GM12878 (cell line): ENCODE data around the gene PCARE. TPM values are rescaled to one million over a fixed set of nuclear protein-coding genes. Genes with fewer than 3 reads are reported as not detected.

Source experiments
- ATAC-seq: fragments of 200-7000 bp; cut with Tn5 transposase; 3 replicates; pipeline ENCODE4 v1.9.1; 2020; ENCODE audit warnings: mild to moderate bottlenecking, moderate library complexity
- BruUV-seq: library from RNA; stranded (reverse); fragments of 400-500 nt; replicated peaks from 2 replicates; lab custom pipeline; 2021; lab: Mats Ljungman, UMichigan
- CTCF ChIA-PET: fragments of 300-600 bp; sonication (Branson Sonifier 250); formaldehyde crosslinking; extraction: SDS; loops from one replicate; lab custom pipeline; 2021; ENCODE audit warnings: inconsistent platforms; lab: Yijun Ruan, JAX
- POLR2A ChIA-PET: fragments of 350-600 bp; formaldehyde crosslinking; extraction: SDS; loops from one replicate; lab custom pipeline; 2021; ENCODE audit warnings: inconsistent platforms; lab: Charles Lee
- RAD21 ChIA-PET: fragments of 300-600 bp; sonication (Branson Sonifier 250); formaldehyde crosslinking; loops from one replicate; lab custom pipeline; 2023; ENCODE audit warnings: antibody characterized with exemption; ENCODE audit not compliant: unreplicated experiment; lab: Charles Lee
- SMC1A ChIA-PET: fragments of 300-600 bp; sonication (Branson Sonifier 250); formaldehyde crosslinking; loops from one replicate; lab custom pipeline; 2023; ENCODE audit not compliant: unreplicated experiment, uncharacterized antibody; lab: Charles Lee
- DNase-seq: peaks from one replicate; pipeline ENCODE4 v3.0.0-alpha.2; 2011; ENCODE audit warnings: low read depth, low spot score
- FAIRE-seq: peaks from 3 replicates; lab custom pipeline; 2011; peaks lifted over from hg19 to GRCh38; lab: Jason Lieb, UNC
- H2AFZ ChIP-seq: 2 replicates; pipeline ENCODE4 v1.6.0; 2011; ENCODE audit warnings: low read depth, low read length, control low read depth; ENCODE audit not compliant: control insufficient read depth
- H3K27ac ChIP-seq: 2 replicates; pipeline ENCODE4 v1.5.1; 2011; ENCODE audit warnings: control low read depth; ENCODE audit not compliant: control insufficient read depth, insufficient read depth
- H3K27me3 ChIP-seq, 2 experiments: replicated peaks in 1 of 2; 2 replicates each; pipeline versions ENCODE4 v1.6.0 to v1.6.1; 2011; ENCODE audit warnings: low read length in 1 of 2; ENCODE audit not compliant: control insufficient read depth in 2 of 2, insufficient read depth in 2 of 2
- H3K36me3 ChIP-seq, 2 experiments: 2 replicates each; pipeline ENCODE4 v1.5.1; 2011; ENCODE audit warnings: low read length in 1 of 2; ENCODE audit not compliant: control insufficient read depth in 2 of 2, insufficient read depth in 2 of 2
- H3K4me1 ChIP-seq: 2 replicates; pipeline ENCODE4 v1.6.1; 2011; ENCODE audit warnings: mild to moderate bottlenecking, low read length, moderate library complexity, mixed read lengths; ENCODE audit not compliant: control insufficient read depth, insufficient read depth
- H3K4me2 ChIP-seq: 2 replicates; pipeline ENCODE4 v1.6.0; 2011; ENCODE audit warnings: control low read depth; ENCODE audit not compliant: control insufficient read depth, insufficient read depth
- H3K4me3 ChIP-seq: fragments of 200-600 bp; sonication (generic); 2 replicates; pipeline ENCODE4 v1.5.1; 2016
- H3K79me2 ChIP-seq: 2 replicates; pipeline ENCODE4 v1.6.0; 2011; ENCODE audit warnings: low read length; ENCODE audit not compliant: control insufficient read depth, insufficient read depth
- H3K9ac ChIP-seq: 2 replicates; pipeline ENCODE4 v1.8.0; 2011; ENCODE audit warnings: low read length, control low read depth, mixed read lengths; ENCODE audit not compliant: control insufficient read depth, insufficient read depth
- H3K9me3 ChIP-seq: replicated peaks from 3 replicates; pipeline ENCODE4 v1.5.1; 2011; ENCODE audit warnings: mild to moderate bottlenecking, low read length; ENCODE audit not compliant: control insufficient read depth, insufficient read depth
- H4K20me1 ChIP-seq: 2 replicates; pipeline ENCODE4 v1.6.0; 2011; ENCODE audit not compliant: control insufficient read depth, insufficient read depth
- ATF3 ChIP-seq: IDR thresholded peaks from 2 replicates; pipeline ENCODE4 v1.6.1; 2011; ENCODE audit warnings: low read depth, mild to moderate bottlenecking, low read length, moderate library complexity, borderline replicate concordance; ENCODE audit errors: extremely low read depth
- BCLAF1 ChIP-seq: fragments of 450-650 bp; IDR thresholded peaks from 2 replicates; pipeline ENCODE4 v1.6.1; 2017; ENCODE audit warnings: antibody characterized with exemption, mild to moderate bottlenecking, moderate library complexity
- CTCF ChIP-seq, 3 experiments: IDR thresholded peaks in 2 of 3; conservative IDR thresholded peaks in 1 of 3; 2 replicates each; pipeline ENCODE4 v1.5.1; 2011; ENCODE audit warnings: low read depth in 3 of 3, low read length in 3 of 3, mild to moderate bottlenecking in 3 of 3, control low read depth in 2 of 3, moderate library complexity in 2 of 3, inconsistent platforms in 1 of 3, mixed read lengths in 1 of 3; ENCODE audit not compliant: control insufficient read depth in 2 of 3, insufficient read depth in 1 of 3; ENCODE audit errors: extremely low read depth in 1 of 3
- EP300 ChIP-seq, 2 experiments: fragments of 150-350 bp in 1 of 2; IDR thresholded peaks; 2 replicates each; pipeline ENCODE4 v1.6.1; 2011 to 2012; ENCODE audit warnings: low read depth in 2 of 2, low read length in 2 of 2, borderline replicate concordance in 1 of 2, improper control_type of control experiment in 1 of 2, inconsistent platforms in 1 of 2; ENCODE audit not compliant: control insufficient read depth in 1 of 2
- ESRRA ChIP-seq: IDR thresholded peaks from 2 replicates; pipeline ENCODE4 v1.6.1; 2012; ENCODE audit warnings: mild to moderate bottlenecking, low read length, improper control_type of control experiment
- RB1 ChIP-seq: fragments of 450-650 bp; formaldehyde crosslinking; IDR thresholded peaks from 2 replicates; pipeline ENCODE4 v1.6.1; 2017; ENCODE audit warnings: mild to moderate bottlenecking, borderline replicate concordance
- RCOR1 ChIP-seq: conservative IDR thresholded peaks from 2 replicates; pipeline ENCODE4 v1.6.1; 2012; ENCODE audit warnings: low read depth, low read length, improper control_type of control experiment
- RFX5 ChIP-seq: IDR thresholded peaks from 2 replicates; pipeline ENCODE4 v1.6.1; 2011; ENCODE audit warnings: low read depth, low read length, improper control_type of control experiment
- SMC3 ChIP-seq: IDR thresholded peaks from 2 replicates; pipeline ENCODE4 v1.6.1; 2011; ENCODE audit warnings: low read length, improper control_type of control experiment, borderline replicate concordance
- SUPT20H ChIP-seq: IDR thresholded peaks from 2 replicates; pipeline ENCODE4 v1.6.1; 2011; ENCODE audit warnings: low read depth, mild to moderate bottlenecking, low read length, moderate library complexity, borderline replicate concordance; ENCODE audit not compliant: control insufficient read depth
- ZBTB11 ChIP-seq: fragments of 450-650 bp; formaldehyde crosslinking; IDR thresholded peaks from 2 replicates; pipeline ENCODE4 v1.5.0; 2022; ENCODE audit warnings: mild to moderate bottlenecking, missing genetic modification characterization
- WGBS: methylation state at CpG from one replicate; pipeline ENCODE4 v1.1.6; 2016; ENCODE audit warnings: low lambda C conversion rate; ENCODE audit not compliant: insufficient replicate concordance, insufficient coverage; ENCODE audit errors: missing lambda C conversion rate; 5-methylcytosine and 5-hydroxymethylcytosine counted together
- in situ Hi-C: fragments of 300-500 bp; cut with MboI; formaldehyde crosslinking; loops from 9 replicates; pipeline ENCODE4 v1.14.3; 2018; ENCODE audit warnings: mixed read lengths
- intact Hi-C: fragments of 100-400 bp; cut with micrococcal nuclease; formaldehyde crosslinking; loops from one replicate; pipeline ENCODE4 v1.14.2; 2022; ENCODE audit not compliant: unreplicated experiment
- polyA plus RNA-seq, 11 experiments: library from polyadenylated mRNA; depleted of rRNA in 4 of 11; unstranded in 6 of 11; stranded (reverse) in 5 of 11; fragments of >200 nt; fragmentation: Nextera tagmentation in 4 of 11; fragmentation: Illumina TruSeq in 1 of 11; extraction: Ambion mirVana in 4 of 11; extraction: Trizol in 1 of 11; gene quantifications; 1 replicate in 1 of 11; 2 replicates in 10 of 11; pipeline versions ENCODE4 v1.2.1 to v1.2.3, GENCODE V29; 2011 to 2016; ENCODE audit warnings: inconsistent platforms in 2 of 11, missing spikeins in 2 of 11, low read depth in 1 of 11
- total RNA-seq, 4 experiments: library from RNA; depleted of rRNA in 3 of 4; stranded (reverse); fragments of >200 nt in 3 of 4; fragmentation: Illumina TruSeq in 1 of 4; extraction: Trizol in 1 of 4; gene quantifications; 2 replicates each; pipeline versions ENCODE4 v1.2.1 to v1.2.3, GENCODE V29; 2013 to 2021

Gene PCARE
- total and polyA plus RNA-seq, 10 of the 15 experiments (the other 5 are each of a cell fraction or from before 2014, with no cell fraction given), result 0.04 to 0.08 (median 0.06) TPM; not detected in 5

- POLR2A ChIA-PET, result no interaction called here
- peaks cover 2% of the 10 kb centered on the region; the same call in 1 of the 3 replicates for H3K9me3 ChIP-seq
- in situ Hi-C loops, result no loop called here
Measured at GRCh38 chr2:29084554-29084953, 10.2 kb upstream of the PCARE start.

More at GRCh38 chr2:29084554-29084953, 10.2 kb upstream of the PCARE start:
- RAD21 ChIA-PET, result no interaction called here
- Histone ChIP-seq H3K4me3 (no peak overlapping the region), H3K27me3 (no peaks in the 10 kb centered on the region), H2AFZ (no peak overlapping the region), H3K9ac (no peak overlapping the region), H3K79me2 (no peaks in the 10 kb centered on the region), H3K36me3 (no peaks in the 10 kb centered on the region; a peak in 1 of 4 replicates), H4K20me1 (no peaks in the 10 kb centered on the region), H3K4me1 (peaks cover 16% of the 10 kb centered on the region), H3K27ac (no peak overlapping the region), H3K4me2 (no peak overlapping the region)
- BruUV-seq, result no TSS peak
- no peak for ATAC-seq
- TF ChIP-seq SUPT20H (no peak), SMC3 (no peak), RB1 (no peak), RCOR1 (no peak), EP300 (IDR thresholded peaks at IDR 0.05; ENCODE audit: borderline replicate concordance in 1 of 2, control insufficient read depth in 1 of 2, low read depth in 2 of 2, low read length in 2 of 2) (no peak), ZBTB11 (CRISPR knock-in tag) (no peak), BCLAF1 (no peak), RFX5 (no peak), CTCF (IDR thresholded peaks at IDR 0.05 in 2 of 3, conservative IDR thresholded peaks at IDR 0.05 in 1 of 3; ENCODE audit: control insufficient read depth in 2 of 3, extremely low read depth in 1 of 3, insufficient read depth in 1 of 3, low read depth in 3 of 3, low read length in 3 of 3) (no peak), ATF3 (no peak), ESRRA (no peak)
- DNase-seq, result no peak
- CTCF ChIA-PET, result no interaction called here
- 96% methylated on average over 1 of the region's 1 CpG for WGBS
- SMC1A ChIA-PET, result interaction anchor here (0.6 to 1.4 kb wide), 2 partner anchors 23 to 149 kb away, joined by 3 read pairs; no protein-coding TSS in a partner anchor
- intact Hi-C loops, result no loop called here
- FAIRE-seq, result no peak
